Measurements from ENCODE around the gene DNAAF5.

DNA sequence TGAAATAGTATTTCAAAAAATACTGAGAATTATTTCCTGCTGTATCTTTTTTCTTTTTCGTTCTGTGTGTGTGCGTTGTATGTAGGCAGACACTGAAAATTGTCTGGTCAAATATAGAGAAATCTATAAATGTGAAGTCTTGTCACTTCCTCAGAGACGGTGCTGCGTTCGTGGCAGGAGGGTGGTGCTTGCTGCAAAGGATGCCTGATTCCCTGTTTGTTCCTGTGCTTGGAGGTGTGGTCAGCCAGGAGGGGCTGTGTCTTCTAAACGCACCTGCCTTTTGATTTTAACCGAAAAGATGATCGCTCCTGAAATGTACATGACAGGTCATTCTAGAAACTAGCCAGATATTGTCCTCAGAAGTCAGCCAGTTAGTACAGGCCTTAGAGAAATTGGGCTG lies 33.1 kb downstream of the DNAAF5 start:
- TF ChIP-seq, protein P1, sequence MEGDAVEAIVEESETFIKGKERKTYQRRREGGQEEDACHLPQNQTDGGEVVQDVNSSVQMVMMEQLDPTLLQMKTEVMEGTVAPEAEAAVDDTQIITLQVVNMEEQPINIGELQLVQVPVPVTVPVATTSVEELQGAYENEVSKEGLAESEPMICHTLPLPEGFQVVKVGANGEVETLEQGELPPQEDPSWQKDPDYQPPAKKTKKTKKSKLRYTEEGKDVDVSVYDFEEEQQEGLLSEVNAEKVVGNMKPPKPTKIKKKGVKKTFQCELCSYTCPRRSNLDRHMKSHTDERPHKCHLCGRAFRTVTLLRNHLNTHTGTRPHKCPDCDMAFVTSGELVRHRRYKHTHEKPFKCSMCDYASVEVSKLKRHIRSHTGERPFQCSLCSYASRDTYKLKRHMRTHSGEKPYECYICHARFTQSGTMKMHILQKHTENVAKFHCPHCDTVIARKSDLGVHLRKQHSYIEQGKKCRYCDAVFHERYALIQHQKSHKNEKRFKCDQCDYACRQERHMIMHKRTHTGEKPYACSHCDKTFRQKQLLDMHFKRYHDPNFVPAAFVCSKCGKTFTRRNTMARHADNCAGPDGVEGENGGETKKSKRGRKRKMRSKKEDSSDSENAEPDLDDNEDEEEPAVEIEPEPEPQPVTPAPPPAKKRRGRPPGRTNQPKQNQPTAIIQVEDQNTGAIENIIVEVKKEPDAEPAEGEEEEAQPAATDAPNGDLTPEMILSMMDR (IDR thresholded peaks at IDR 0.05; ENCODE audit: poor library complexity), result no peak
- TF ChIP-seq EZH2 (IDR thresholded peaks at IDR 0.05; ENCODE audit: borderline replicate concordance) (no peak), EZH2phosphoT487 (IDR thresholded peaks at IDR 0.05; ENCODE audit: low read depth, severe bottlenecking, unreplicated experiment) (no peak)
